ENCODE data around the gene SNAP29.
"Not testable (repeated sequence)": the region's sequence is repeated elsewhere in the genome, so short reads cannot be mapped to it uniquely, and the experiment has no call there.

SNAP29 gene

GRCh38 chr22:20836987-20837823 lies 21.6 kb upstream of the SNAP29 start:
- no peak for DNase-seq

DNA sequence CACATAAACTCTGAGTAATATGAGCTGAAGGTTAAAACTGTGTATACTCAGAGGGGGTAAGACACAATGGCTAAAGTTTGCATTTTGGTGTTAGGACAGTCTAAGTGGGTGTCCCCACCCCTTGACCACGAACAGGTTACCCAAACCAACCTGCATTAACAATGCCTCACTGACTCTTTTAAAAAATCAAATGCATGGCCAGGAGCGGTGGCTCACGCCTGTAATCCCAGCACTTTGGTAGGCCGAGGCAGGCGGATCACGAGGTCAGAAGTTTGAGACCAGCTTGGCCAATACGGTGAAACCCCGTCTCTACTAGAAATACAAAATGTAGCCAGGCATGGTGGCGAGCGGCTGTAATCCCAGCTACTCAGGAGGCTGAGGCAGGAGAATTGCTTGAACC lies 19.5 kb upstream of the SNAP29 start:
- not testable (repeated sequence) for DNase-seq

DNA sequence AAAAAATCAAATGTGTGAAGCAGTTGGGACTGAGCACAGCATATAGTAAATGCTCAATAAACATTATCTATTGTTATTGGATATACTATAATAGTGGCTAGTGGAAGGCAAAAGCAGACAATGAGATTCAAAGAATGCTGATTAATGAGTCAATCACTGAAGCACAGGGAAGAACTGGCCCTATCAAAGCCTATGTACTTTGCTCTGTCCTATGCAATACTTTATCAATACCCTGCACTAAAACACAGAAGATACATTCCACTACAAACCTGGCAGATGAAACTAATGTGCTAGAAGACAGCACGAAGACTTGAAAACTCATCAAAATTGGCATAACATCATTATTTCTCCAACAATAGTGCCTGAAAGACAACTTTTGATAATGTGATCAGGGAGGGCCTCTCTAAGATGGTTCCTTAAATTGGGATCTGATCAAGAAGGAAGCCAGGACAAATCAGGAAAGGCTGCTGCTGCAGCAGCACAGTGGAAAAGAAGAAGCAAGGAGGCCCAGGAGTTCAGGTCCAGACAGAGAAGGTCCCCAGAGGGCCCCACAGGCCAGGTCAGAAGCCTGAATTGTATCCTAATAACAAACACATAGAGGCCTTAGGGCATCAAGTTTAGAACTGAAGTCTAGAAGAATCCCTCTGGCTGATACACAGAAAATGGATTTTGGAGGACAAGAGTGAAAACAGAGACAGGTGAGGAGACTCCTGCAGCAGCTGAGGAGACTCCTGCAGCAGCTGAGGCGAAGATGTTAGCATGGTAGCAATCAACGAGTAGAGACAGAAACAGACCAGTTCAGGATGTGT lies 18.8 kb upstream of the SNAP29 start:
- DNase-seq: no peak

DNA sequence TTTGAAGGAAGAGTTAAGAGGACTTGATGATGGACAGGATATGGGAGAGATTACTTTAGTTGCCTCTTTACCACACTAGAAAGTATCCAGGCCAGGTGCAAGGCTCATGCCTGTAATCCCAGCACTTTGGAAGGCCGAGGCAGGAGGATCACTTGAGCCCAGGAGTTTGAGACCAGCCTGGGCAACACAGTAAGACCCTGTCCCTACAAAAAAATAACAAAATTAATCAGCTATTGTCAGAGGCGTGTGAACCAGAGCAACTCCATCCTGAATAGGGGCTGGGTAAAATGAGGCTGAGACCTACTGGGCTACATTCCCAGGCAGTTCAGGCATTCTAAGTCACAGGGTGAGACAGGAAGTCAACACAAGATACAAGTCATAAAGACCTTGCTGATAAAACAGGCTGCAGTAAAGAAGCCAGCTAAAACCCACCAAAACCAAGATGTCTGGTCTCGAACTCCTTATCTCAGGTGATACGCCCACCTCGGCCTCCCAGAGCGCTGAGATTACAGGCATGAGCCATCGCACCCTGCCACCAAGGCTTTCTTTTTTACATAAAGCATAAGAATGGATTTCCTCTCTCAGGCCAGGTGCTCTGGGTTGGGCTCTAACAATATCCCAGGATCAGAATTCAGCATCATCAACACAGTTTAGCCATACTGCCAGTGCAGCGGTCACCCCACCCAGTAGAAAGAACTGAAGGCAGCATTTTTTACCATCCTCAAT lies 18.0 kb upstream of the SNAP29 start:
- DNase-seq: no peak

DNA sequence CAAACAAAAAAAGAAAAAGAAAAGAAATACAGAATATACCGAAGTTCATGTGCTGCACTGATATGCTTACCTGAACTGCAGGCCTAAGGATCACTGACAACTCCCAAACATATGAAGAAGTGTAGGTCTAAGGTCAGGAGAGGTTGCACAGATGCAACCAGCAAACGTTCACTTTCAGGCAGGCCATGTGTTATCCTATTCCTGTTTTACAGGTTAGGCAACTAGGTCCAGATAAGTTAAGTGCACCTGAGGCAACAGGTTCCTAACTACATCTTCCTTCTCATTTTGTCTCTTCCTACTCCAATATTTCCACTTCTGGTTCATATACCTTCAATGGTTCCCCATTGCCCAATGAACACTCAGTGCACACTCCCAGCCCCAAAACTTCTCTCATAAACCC lies 15.3 kb upstream of the SNAP29 start:
- DNase-seq: no peak

- no peak for DNase-seq
These were observed 14.5 kb upstream of the SNAP29 start for GRCh38 chr22:20844055-20845037.

- no peak for DNase-seq
These were observed 11.4 kb upstream of the SNAP29 start for GRCh38 chr22:20847318-20847822.

GRCh38 chr22:20852076-20852475 lies 6.7 kb upstream of the SNAP29 start:
- DNase-seq: no peak

GRCh38 chr22:20852503-20852902 lies 6.3 kb upstream of the SNAP29 start:
- no peak for DNase-seq

- no peak for DNase-seq
These were observed 5.6 kb upstream of the SNAP29 start for GRCh38 chr22:20853236-20853660.

DNA sequence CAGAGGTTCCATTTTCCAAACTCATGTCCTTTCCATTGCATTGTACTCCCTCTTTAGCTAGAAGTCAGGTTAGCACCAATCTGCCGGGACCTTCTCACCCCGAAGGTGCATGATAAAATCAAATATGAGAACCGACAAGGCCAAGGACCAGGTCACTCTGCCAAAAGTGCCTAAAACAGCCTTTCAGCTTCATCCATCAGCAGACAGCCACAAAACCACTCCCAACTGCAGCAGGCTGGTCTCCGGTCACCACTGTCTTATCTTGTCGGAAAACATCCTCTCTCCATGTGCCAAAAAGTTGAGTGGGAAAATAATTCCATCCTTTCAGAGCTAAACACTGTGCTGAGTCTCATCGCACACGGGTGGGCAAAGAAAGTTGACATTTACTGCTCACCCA lies 1.6 kb upstream of the SNAP29 start:
- DNase-seq: no peak

GRCh38 chr22:20857838-20858614 lies 781 bp upstream of the SNAP29 start:
- DNase-seq: peak; percentile 86

DNA sequence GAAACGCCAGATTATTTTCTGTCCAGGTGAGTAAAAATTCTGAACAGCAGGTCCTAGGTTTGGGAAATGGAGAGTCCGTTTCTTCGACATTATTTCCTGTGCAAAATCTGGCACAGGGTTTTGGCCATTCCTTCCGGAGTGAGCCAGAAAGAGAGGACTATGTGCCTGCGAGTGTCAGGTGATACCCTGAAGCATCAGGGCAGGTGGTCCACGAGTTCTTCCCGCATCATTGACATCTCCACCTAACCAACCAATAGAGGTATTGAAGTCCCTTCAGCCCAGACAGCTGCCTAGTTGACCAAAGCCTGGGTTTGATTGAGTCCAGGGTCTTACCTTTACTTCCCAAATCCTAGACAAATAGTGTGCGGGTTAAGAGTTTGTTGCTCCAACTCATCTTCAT lies 808 bp downstream of the SNAP29 start:
- DNase-seq: no peak

DNA sequence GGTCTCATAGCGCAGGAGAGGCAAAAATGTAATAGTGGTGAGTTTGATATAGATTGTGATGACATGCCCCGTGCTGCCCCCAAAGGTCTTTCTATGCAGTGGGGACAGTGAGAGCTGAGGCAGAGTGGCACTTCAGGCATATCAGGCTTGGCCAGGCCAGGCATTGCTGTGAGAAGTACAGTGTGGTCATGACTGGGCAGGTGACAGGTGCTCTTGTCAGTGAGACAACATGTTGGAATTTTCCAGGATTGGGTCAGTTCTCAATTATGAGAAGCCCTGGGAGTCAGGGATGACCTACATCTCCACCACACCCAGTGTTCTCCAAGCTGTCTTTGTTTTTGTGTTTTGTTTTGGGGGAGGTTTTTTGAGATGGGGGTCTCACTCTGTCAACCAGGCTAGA lies 3.7 kb downstream of the SNAP29 start:
- DNase-seq: no peak

DNA sequence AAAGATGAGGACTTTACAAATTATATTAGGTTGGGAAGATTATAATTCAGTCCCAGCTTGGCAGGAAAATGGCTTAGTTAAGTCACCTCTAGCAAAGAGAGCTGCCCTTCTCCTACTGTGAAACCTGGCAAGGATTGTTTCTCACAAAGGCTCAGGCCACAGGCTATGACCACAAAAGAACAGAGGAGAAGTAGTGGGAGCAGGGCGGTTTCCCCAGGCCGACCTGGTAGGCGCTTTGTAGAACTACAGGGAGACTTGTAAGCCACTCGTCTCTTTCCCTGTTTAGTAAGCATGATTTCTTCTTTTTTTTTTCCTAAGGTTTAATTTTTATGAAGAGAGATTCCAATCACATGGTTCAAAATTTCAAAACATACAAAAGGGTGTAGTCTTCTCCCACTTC lies 4.6 kb downstream of the SNAP29 start:
- DNase-seq: no peak

- no peak for DNase-seq
These were observed 5.5 kb downstream of the SNAP29 start for GRCh38 chr22:20864186-20864908.

- no peak for DNase-seq
These were observed 6.5 kb downstream of the SNAP29 start for GRCh38 chr22:20865331-20865730.

DNA sequence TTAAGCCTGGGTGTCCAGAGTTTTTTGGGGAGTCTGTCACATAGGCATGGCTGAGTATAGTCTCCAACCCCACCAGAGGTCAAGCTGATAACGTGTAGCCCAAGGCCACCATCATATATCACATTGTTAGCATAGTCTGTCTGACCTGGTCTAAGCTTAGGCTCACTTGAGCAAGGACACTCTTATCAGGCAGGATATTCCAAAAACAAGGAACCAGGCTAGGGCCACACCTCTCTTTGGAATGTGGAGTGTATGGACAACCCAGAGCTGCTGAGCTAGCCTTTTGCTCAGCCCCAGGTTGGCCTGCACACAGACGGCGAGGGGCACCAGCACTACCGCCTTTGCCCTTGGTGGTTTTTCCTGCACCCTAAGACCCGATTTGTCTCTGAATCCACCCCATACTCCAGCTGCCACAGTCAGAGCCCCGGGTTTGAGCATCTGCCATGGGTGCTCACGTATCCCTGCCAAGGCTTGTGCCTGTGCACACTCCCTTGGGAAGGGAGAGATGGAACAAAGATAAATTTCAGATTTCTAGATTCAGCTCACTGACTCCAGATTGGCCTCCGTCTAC lies 7.2 kb downstream of the SNAP29 start:
- DNase-seq: no peak

DNA sequence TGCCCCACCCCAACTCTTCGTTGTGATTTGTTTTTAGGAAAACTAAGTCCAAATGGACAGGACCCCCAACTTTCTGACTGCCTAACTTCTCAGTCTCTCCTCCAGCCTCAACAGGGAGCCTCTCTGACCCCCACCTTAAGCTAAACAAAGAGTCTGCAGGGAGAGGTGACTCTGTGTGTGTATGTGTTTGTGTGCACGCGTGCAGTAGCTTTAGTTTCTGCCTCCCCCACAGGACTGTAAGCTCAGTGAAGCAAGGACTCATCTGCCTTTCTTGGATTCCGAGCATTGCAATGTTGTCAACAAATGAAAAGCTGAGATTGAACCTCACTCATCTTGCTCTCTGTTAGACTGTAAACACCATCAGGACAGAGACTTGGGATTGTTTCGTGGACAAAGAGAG lies 7.9 kb downstream of the SNAP29 start:
- DNase-seq: no peak
